PC-3 (cell line): Measurements from ENCODE around the gene EIF4E1B. TPM values are rescaled to one million over a fixed set of nuclear protein-coding genes. Genes with fewer than 3 reads are reported as not detected.
"Not testable (repeated sequence)": the region's sequence is repeated elsewhere in the genome, so short reads cannot be mapped to it uniquely, and the experiment has no call there.

ENCODE experiments used
- ATAC-seq: fragments of 200-7000 bp; cut with Tn5 transposase; 2 replicates; pipeline ENCODE4 v1.9.1; 2020; ENCODE audit warnings: mild to moderate bottlenecking, moderate library complexity
- BruUV-seq: library from RNA; stranded (reverse); fragments of 400-500 nt; replicated peaks from 2 replicates; lab custom pipeline; 2021; lab: Mats Ljungman, UMichigan
- CTCF ChIA-PET: fragments of 300-600 bp; sonication (Branson Sonifier 250); formaldehyde crosslinking; loops from one replicate; lab custom pipeline; 2022; ENCODE audit warnings: antibody characterized with exemption; lab: Charles Lee
- POLR2A ChIA-PET: fragments of 300-600 bp; sonication (Branson Sonifier 250); formaldehyde crosslinking; loops from one replicate; lab custom pipeline; 2022; ENCODE audit warnings: antibody characterized with exemption; ENCODE audit not compliant: unreplicated experiment; lab: Charles Lee
- DNase-seq: peaks from one replicate; pipeline ENCODE4 v3.0.0-alpha.2; 2015
- H2AFZ ChIP-seq: fragments of 300-600 bp; sonication (generic); 2 replicates; pipeline ENCODE4 v1.6.0; 2016; ENCODE audit warnings: antibody characterized with exemption, low read length
- H3F3A ChIP-seq: fragments of 300-600 bp; sonication (generic); one replicate; pipeline ENCODE4 v1.6.0; 2017; ENCODE audit warnings: antibody characterized with exemption, low read length, control low read depth, mild to moderate bottlenecking; ENCODE audit not compliant: unreplicated experiment
- H3K27ac ChIP-seq: fragments of 300-600 bp; sonication (generic); 2 replicates; pipeline ENCODE4 v1.5.1; 2016; ENCODE audit warnings: mild to moderate bottlenecking, low read length
- H3K27me3 ChIP-seq: fragments of 300-600 bp; sonication (generic); 2 replicates; pipeline ENCODE4 v1.6.1; 2016; ENCODE audit warnings: low read length, mixed read lengths
- H3K36me3 ChIP-seq: fragments of 300-600 bp; sonication (generic); 2 replicates; pipeline ENCODE4 v1.6.1; 2016; ENCODE audit warnings: low read depth, mixed run types, low read length, mixed read lengths
- H3K4me1 ChIP-seq: fragments of 300-600 bp; sonication (generic); 2 replicates; pipeline ENCODE4 v1.5.1; 2016; ENCODE audit warnings: low read length; ENCODE audit not compliant: insufficient read depth
- H3K4me2 ChIP-seq: fragments of 300-600 bp; sonication (generic); 2 replicates; pipeline ENCODE4 v1.6.0; 2016; ENCODE audit warnings: low read length
- H3K4me3 ChIP-seq: fragments of 300-600 bp; sonication (generic); 2 replicates; pipeline ENCODE4 v1.5.1; 2016; ENCODE audit warnings: mild to moderate bottlenecking, low read length, mixed read lengths
- H3K79me2 ChIP-seq: fragments of 300-600 bp; sonication (generic); 2 replicates; pipeline ENCODE4 v1.6.1; 2017; ENCODE audit warnings: low read length, mixed read lengths
- H3K9ac ChIP-seq: fragments of 300-600 bp; sonication (generic); 2 replicates; pipeline ENCODE4 v1.6.0; 2016; ENCODE audit warnings: mild to moderate bottlenecking, low read length
- H3K9me2 ChIP-seq: fragments of 300-600 bp; sonication (generic); replicated peaks from 2 replicates; pipeline ENCODE4 v1.6.1; 2016; ENCODE audit warnings: mixed run types, low read length, mixed read lengths
- H3K9me3 ChIP-seq: fragments of 300-600 bp; sonication (generic); 2 replicates; pipeline ENCODE4 v1.6.1; 2016; ENCODE audit warnings: low read length, mixed read lengths
- H4K20me1 ChIP-seq: fragments of 300-600 bp; sonication (generic); 2 replicates; pipeline ENCODE4 v1.6.1; 2016; ENCODE audit warnings: low read length, mixed read lengths
- CTCF ChIP-seq: fragments of 300-600 bp; sonication (generic); conservative IDR thresholded peaks from 2 replicates; pipeline ENCODE4 v1.5.1; 2017; ENCODE audit warnings: antibody characterized with exemption, low read depth, mild to moderate bottlenecking, low read length
- EZH2 ChIP-seq: fragments of 300-600 bp; sonication (generic); IDR thresholded peaks from one replicate; pipeline ENCODE4 v1.6.1; 2017; ENCODE audit warnings: antibody characterized with exemption, mild to moderate bottlenecking, low read length; ENCODE audit not compliant: unreplicated experiment
- EZH2phosphoT487 ChIP-seq: fragments of 300-600 bp; sonication (generic); IDR thresholded peaks from 2 replicates; pipeline ENCODE4 v1.6.1; 2018; ENCODE audit warnings: mild to moderate bottlenecking, antibody characterized with exemption, low read length, borderline replicate concordance
- intact Hi-C: fragments of 100-400 bp; cut with micrococcal nuclease; formaldehyde crosslinking; loops from 2 replicates; pipeline ENCODE4 v1.9.0; 2023
- total RNA-seq: library from RNA; depleted of rRNA; stranded (reverse); fragments of >200 nt; gene quantifications from 2 replicates; pipeline ENCODE4 v1.2.3, GENCODE V29; 2014

The EIF4E1B gene
- total RNA-seq, 1 experiment from 2014 or later, result not detected

GRCh38 chr5:176589039-176589769 is 41.3 kb upstream of the EIF4E1B start:
- no TSS peak for BruUV-seq
- no peak overlapping the region for H3K4me3 ChIP-seq
- H3K4me1 ChIP-seq, result no peaks in the 10 kb centered on the region
- no peaks in the 10 kb centered on the region for H3K27me3 ChIP-seq
- H2AFZ ChIP-seq, result no peak overlapping the region
- no peaks in the 10 kb centered on the region for H3K79me2 ChIP-seq
- H4K20me1 ChIP-seq, result no peaks in the 10 kb centered on the region
- ATAC-seq, result no peak
- CTCF ChIA-PET, result interaction anchor here (0.6 kb wide), 1 partner anchor 237 kb away, joined by 3 read pairs; no protein-coding TSS in a partner anchor
- H3K9me3 ChIP-seq, result no peaks in the 10 kb centered on the region
- H3K9ac ChIP-seq, result no peak overlapping the region
- H3K36me3 ChIP-seq, result no peaks in the 10 kb centered on the region; the same call in 1 of the 2 replicates
- no peak overlapping the region for H3K27ac ChIP-seq
- H3F3A ChIP-seq, result no peaks in the 10 kb centered on the region
- no peak overlapping the region for H3K4me2 ChIP-seq
- DNase-seq, result no peak
- H3K9me2 ChIP-seq, result no peaks in the 10 kb centered on the region
- POLR2A ChIA-PET, result no interaction called here
- TF ChIP-seq CTCF (no peak), EZH2phosphoT487 (no peak), EZH2 (no peak)
- intact Hi-C loops, result no loop called here

- no peak for ATAC-seq
- no peaks in the 10 kb centered on the region for H3K9me2 ChIP-seq
- POLR2A ChIA-PET, result no interaction called here
These were observed 40.3 kb upstream of the EIF4E1B start for GRCh38 chr5:176590035-176590717.

GRCh38 chr5:176591667-176592066 is 38.8 kb upstream of the EIF4E1B start:
- H3K9me3 ChIP-seq, H3K4me1 ChIP-seq, H2AFZ ChIP-seq, ATAC-seq, H3K4me2 ChIP-seq, DNase-seq, H4K20me1 ChIP-seq, H3K27me3 ChIP-seq, H3F3A ChIP-seq, H3K27ac ChIP-seq, H3K9ac ChIP-seq, H3K36me3 ChIP-seq, POLR2A ChIA-PET, H3K9me2 ChIP-seq, intact Hi-C loops, CTCF ChIA-PET, H3K79me2 ChIP-seq, H3K4me3 ChIP-seq, BruUV-seq: not testable (repeated sequence)

More at GRCh38 chr5:176590035-176590717, 40.3 kb upstream of the EIF4E1B start:
- BruUV-seq, result no TSS peak
- H3K27me3 ChIP-seq, result no peaks in the 10 kb centered on the region
- H3K36me3 ChIP-seq, result no peaks in the 10 kb centered on the region
- no peak overlapping the region for H3K4me3 ChIP-seq
- no peaks in the 10 kb centered on the region for H3K4me1 ChIP-seq
- no peak overlapping the region for H2AFZ ChIP-seq
- H3K9me3 ChIP-seq, result no peaks in the 10 kb centered on the region
- no peak overlapping the region for H3K4me2 ChIP-seq
- CTCF ChIA-PET, result interaction anchor here (0.6 kb wide), 1 partner anchor 238 kb away, joined by 3 read pairs; no protein-coding TSS in a partner anchor
- no peak for DNase-seq
- no peaks in the 10 kb centered on the region for H3K79me2 ChIP-seq
- TF ChIP-seq CTCF (no peak), EZH2phosphoT487 (no peak), EZH2 (no peak)
- no peak overlapping the region for H3K9ac ChIP-seq
- H4K20me1 ChIP-seq, result no peaks in the 10 kb centered on the region
- intact Hi-C loops, result no loop called here
- no peaks in the 10 kb centered on the region for H3F3A ChIP-seq
- H3K27ac ChIP-seq, result no peak overlapping the region
